Fibroblast of skin of abdomen (primary cell): ENCODE measurements around the gene PTGER4. TPM values are rescaled to one million over a fixed set of nuclear protein-coding genes. Genes with fewer than 3 reads are reported as not detected.
A peak's percentile ranks its signal among the peaks of the same experiment; 100 is the strongest.
"Not testable (repeated sequence)": the region's sequence is repeated elsewhere in the genome, so short reads cannot be mapped to it uniquely, and the experiment has no call there.

Source experiments
- DNase-seq: peaks from one replicate; pipeline ENCODE4 v3.0.0-alpha.2; 2013
- polyA plus RNA-seq, 2 experiments: library from polyadenylated mRNA; unstranded; fragments of 120-200 nt; gene quantifications; one replicate each; pipeline ENCODE4 v1.2.1, GENCODE V29; 2013; ENCODE audit not compliant: insufficient read length in 2 of 2

PTGER4 gene
- 0.69 TPM for polyA plus RNA-seq (2013, experiment 1 of 2; ENCODE audit: insufficient read length)
- polyA plus RNA-seq (2013, experiment 2 of 2; ENCODE audit: insufficient read length) = 0.69 TPM

GRCh38 chr5:40679913-40680681 is at the start of gene PTGER4:
PTGER4 (plus strand) TSS chr5:40679915; CDS start chr5:40680994, 1,079 bp downstream.
- no peak for DNase-seq

DNA sequence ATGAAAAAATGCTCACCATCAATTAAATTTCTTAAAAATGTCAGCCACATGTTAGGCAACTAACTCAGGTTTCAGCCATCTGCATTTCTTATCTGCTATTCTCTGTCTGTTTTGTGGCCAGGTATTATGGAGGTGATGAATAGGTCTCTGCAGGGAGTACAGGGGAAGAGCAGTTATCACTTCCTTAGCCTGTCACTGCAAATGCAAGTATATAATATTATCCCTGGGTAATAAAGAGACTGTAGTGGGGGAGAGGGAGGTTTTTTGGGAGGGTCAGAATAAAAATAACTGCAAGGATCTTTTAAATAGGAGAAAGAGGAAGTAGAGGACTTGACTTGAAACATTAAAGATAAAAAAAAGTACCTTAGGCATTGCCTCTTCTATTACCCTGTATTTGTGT is 49.6 kb upstream of the PTGER4 start:
- no peak for DNase-seq

- no peak for DNase-seq
Measured at GRCh38 chr5:40631236-40631635, 48.5 kb upstream of the PTGER4 start.

DNA sequence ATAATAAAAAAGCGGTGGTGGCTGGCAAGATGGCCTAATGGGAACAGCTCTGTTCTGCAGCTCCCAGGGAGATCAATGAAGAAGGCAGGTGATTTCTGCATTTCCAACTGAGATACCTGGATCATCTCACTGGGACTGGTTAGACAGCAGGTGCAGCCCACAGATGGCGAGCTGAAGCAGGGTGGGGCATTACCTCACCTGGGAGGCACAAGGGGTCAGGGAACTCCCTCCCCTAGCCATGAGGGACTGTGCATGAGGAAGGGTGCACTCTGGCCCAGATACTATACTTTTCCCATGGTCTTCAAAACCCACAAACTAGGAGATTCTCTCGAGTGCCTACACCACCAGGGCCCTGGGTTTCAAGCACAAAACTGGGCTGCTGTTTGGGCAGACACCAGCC is 45.6 kb upstream of the PTGER4 start:
- no peak for DNase-seq

- no peak for DNase-seq
Measured at GRCh38 chr5:40634593-40634992, 45.1 kb upstream of the PTGER4 start.

GRCh38 chr5:40639531-40639930 is 40.2 kb upstream of the PTGER4 start:
- not testable (repeated sequence) for DNase-seq

DNA sequence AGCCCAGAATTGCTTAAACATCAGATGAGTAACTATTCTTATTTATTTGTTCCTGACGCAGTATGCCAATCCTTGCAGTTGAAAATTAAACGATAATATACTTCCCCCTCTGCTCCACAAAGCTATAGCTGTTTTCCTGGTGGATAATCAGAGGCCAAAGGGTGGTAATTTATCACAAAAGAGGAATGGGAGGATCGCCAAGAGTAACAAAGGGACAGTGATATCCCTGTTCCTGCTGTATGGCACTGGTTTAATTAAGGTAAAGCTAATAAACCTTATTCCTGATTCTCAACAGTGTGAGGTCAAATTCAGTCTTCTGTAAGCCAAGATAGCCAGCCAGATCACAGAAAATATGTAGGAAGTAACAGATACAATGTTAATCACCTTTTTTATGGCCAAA is 33.4 kb upstream of the PTGER4 start:
- DNase-seq = no peak

DNA sequence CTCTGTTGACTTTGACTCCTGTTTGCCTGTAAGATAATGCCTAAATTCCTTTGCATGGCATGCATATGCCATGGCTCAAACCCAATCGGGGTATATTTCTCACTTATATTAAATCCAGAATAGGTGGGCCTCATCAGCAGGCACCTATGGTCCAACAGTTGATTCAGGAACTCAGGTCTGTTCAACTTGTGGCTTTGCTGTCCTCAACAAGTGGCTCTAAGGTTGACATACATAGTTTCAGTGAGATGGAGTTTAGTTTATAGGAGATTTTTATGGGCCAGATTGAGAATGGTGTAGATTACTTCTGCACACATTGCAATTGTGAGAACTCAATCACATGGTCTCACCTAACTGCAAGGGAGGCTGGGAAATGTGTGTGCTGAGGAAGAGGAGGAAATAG is 31.6 kb upstream of the PTGER4 start:
- no peak for DNase-seq

- DNase-seq = no peak
Measured at GRCh38 chr5:40649463-40650030, 30.2 kb upstream of the PTGER4 start.

DNA sequence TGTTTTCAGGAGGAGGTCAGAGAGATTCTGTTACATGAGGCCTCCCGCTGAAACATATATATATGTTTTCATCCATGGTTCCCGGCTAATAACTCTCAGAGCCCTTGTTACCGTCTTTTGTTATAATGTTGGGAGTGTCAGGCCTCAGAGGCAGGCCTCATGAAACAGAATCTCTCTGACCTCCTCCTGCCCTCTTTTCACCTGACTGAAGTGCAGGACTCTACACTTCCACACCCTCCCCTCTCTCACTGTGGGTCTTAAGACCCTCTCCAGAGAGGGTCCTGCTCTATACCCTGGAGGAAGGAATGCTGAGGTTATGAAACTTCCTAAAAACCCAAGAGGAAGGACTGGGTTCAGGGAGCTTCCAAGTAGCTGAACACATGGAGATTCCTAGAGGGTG is 28.5 kb upstream of the PTGER4 start:
- DNase-seq = no peak

DNA sequence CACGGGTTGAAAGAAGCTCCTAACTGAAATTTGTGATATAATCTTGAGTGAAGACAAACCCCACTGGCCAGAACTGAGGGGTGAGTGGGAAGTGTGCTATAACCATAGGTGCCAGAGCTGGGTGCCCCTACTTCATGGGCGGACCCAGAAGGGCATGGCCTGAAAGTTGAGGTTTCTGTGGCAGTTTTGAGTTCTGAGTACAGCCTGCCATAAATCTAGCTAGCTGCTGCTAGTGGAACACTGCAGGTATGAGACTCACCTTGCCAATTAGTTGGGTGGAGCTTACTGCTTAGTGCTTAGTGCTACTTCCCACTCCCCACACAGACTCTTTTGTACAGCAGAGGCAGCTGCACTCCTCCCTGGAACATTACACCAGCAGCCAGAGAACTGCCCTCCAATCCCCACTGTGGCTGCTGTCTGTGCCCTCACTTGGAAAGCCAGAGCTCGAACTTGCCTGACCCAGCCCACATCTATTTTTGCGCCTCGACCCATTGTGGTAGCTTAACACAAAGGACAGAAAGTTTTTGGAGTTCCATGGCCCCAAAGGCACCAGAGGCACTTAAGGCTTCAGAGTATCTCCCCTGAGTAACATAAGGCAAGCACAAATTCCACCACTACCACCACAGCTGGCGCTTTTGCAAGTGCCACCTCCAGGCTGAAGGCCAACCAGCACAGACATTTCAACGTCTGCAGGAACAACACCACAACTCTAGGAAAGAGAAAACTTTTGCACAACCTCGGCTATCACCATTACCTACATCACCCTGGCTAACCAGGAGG is 27.1 kb upstream of the PTGER4 start:
- no peak for DNase-seq

DNA sequence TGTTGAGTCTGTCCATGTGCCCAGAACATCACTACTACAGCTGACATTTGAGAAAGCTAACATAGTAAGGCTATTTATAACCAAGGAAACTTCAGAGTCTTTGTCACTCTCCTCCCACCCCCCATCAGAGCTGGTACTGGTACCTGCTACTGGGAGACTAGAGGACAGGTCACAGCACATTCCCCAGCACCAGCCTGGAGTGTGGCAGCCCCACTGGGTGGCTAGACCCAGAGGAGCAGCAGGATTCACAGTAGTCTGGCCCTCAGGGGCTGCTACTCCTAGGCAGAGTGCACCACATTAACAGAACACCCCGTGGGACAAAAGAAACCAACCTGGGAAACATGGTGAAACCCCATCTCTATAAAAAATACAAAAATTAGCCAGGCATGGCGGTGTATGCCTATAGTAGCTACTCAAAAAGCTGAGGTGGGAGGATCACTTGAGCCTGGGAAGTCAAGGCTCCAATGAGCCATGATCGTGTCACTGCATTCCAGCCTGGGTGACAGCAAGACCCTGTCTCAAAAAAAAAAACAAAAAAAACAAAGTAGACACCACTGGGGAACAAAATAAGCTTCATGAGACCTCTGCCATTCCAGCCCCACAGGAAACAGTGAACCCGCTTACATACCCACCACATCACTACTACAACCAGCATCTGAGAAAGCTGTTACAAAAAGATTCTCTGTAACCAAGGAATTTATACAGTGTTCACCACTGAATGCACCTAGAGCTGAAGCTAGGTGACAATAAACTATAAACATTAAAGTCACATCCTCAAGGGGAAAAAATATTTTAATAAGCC is 26.3 kb upstream of the PTGER4 start:
- no peak for DNase-seq

DNA sequence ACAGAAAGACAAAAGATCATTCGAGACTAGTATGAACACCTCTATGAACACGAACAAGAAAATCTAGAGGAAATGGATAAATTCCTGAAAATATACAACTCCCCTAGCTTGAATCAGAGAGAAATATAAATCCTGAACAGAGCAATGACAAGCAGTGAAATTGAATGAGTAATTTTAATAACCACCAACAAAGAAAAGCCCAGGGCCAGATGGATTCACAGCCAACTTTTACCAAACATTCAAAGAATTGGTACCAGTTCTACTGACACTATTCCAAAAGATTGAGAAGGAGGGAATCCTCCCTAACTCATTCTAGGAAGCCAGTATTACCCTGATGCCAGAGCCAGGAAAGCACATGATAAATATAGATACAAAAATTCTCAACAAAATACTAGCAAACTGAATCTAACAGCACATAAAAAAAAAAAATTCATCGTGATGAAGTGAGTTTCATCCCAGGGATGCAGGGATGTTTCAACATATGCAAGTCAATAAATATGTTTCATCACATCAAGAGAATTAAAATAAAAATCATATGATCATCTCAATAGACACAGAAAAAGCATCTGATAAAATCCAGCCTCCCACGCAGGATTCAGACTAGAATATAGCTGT is 25.2 kb upstream of the PTGER4 start:
- peak; percentile 8 for DNase-seq

DNA sequence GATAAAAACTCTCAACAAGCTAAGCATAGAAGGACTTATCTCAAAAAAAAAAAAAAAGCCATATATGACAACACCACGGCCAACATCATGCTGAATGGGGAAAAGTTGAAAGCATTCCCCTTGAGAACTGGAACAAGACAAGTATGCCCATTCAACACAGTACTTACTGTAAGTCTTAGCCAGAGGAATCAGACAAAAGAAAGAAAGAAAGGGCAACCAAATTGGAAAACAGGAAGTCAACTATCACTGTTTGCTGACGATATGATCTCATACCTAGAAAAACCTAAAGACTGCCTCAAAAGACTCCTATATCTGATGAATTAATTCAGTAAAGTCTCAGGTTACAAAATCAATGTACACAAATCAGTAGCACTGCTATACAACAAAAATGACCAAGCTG is 24.6 kb upstream of the PTGER4 start:
- no peak for DNase-seq

GRCh38 chr5:40656091-40656490 is 23.6 kb upstream of the PTGER4 start:
- DNase-seq = not testable (repeated sequence)

DNA sequence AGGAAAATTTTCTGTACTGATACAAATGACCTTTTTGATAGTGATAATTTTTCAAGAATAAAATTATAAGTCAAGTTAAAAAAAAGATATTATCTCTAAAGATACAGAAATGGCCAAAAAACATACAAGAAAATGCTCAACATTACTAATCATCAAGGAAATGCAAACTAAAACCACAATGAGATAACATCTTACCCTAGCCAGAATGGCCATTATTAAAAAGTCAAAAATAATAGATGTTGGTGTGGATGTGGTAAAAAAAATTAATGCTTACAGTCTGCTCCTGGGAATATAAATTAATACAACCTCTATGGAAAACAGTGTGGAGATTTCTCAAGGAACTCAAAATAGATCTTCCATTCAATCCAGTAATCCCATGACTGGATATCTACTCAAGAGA is 22.9 kb upstream of the PTGER4 start:
- no peak for DNase-seq

DNA sequence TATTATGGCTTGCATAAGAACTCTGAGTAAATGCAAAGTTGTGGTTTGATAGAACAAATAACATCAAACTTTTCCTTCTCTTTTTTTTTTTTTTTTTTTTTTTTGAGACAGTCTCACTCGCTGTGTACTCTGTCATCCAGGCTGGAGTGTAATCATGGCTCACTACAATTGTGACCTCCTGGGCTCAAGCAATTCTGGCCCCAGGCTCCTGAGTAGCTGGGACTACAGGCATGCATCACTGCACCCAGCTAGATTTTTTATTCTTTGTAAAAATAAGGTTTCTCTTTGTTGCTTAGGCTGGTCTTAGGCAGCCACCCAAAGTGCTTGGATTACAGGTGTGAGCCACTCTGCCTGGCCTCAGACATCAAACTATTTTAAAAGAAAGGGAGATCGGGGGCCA is 19.0 kb upstream of the PTGER4 start:
- DNase-seq = no peak

DNA sequence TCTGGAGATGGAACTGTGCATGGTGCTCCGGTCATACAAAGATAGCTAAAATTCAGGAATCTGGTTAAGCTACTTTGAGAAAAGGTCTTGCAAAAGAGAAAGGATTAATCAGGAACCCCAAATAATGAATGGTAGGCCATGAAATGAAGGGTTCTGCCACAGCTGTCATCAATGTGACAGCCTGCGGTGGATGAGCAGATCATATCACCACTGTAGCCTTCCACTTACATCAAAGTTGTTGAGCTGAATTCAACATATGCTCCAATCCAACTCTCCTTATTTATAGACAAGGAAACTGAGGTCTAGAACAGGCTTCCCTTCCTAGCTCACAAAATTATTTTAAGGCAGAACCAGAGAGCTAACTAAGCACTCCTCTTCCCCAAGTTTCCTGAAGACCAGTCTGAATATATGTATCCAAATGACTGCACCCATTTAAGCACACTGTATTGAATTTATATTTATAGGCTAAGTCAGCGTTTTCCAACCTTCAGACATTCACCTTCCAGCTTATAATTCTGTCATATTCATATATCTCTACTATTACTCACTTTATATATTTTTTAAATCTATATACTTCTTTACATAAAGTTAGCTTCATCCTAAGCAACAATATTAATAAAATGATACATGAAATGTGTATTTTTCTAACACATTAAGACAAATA is 13.9 kb upstream of the PTGER4 start:
- DNase-seq = no peak

- DNase-seq = no peak
Measured at GRCh38 chr5:40666657-40667056, 13.1 kb upstream of the PTGER4 start.

DNA sequence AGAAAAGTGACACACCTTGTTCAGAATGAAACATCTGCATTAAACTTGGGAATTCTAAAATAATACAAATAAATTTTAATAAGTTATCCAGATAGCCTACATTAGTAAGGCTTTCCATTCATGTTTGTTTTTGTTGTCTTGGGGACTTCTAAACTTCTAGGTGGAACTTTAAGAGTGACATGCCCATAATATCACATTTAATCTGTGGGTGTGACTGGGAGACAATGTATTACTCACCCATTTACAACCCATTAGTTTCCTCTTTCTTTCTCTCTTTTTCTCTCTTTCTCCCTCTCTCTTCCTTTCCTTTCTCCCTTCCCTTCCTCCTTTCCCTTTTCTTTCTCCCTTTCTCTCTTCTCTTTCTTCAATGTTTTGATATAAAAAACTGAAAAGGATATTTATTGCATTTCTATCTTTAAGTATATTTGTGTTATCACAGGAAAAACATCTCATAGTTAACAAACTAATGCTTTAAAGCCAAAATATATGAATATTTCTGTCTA is 12.5 kb upstream of the PTGER4 start:
- no peak for DNase-seq

- DNase-seq = no peak
Measured at GRCh38 chr5:40669606-40670390, 9.9 kb upstream of the PTGER4 start.
